Lower lobe of right lung (tissue), 2 donors: Measurements from ENCODE around the gene DPF3. TPM values are rescaled to one million over a fixed set of nuclear protein-coding genes. Genes with fewer than 3 reads are reported as not detected.

Source experiments
- ATAC-seq, 2 donors: fragments of 200-7000 bp; cut with Tn5 transposase; one replicate each; pipeline ENCODE4 v1.9.1; 2020 to 2022; ENCODE audit warnings: mild to moderate bottlenecking in 2 of 2, moderate library complexity in 2 of 2
- DNase-seq: peaks from one replicate; pipeline ENCODE4 v3.0.0-alpha.2; 2020
- H3K27ac ChIP-seq: fragments of 200-600 bp; one replicate; pipeline ENCODE4 v1.8.0; 2022
- H3K27me3 ChIP-seq: fragments of 200-600 bp; one replicate; pipeline ENCODE4 v1.8.0; 2022; ENCODE audit warnings: low read depth
- H3K36me3 ChIP-seq: fragments of 200-600 bp; one replicate; pipeline ENCODE4 v1.8.0; 2022; ENCODE audit warnings: mild to moderate bottlenecking
- H3K4me1 ChIP-seq: fragments of 200-600 bp; one replicate; pipeline ENCODE4 v1.8.0; 2022
- H3K4me3 ChIP-seq: fragments of 200-600 bp; one replicate; pipeline ENCODE4 v1.8.0; 2022; ENCODE audit warnings: mild to moderate bottlenecking
- H3K9me3 ChIP-seq: fragments of 200-600 bp; one replicate; pipeline ENCODE4 v1.8.0; 2022
- intact Hi-C: fragments of 100-400 bp; cut with DNase I; formaldehyde crosslinking; loops from one replicate; pipeline ENCODE4 v1.11.0; 2022
- total RNA-seq: library from RNA; stranded (reverse); fragmentation: NEBNext Ultra II Directional; extraction: Animal tissue kit (Norgen Biotek cat#: 25700); gene quantifications from one replicate; pipeline ENCODE4 v1.2.1, GENCODE V29; 2021
- TF ChIP-seq, protein P1 (sequence below): fragments of 200-600 bp; IDR thresholded peaks from one replicate; pipeline ENCODE4 v1.8.0; 2022; ENCODE audit warnings: antibody characterized with exemption, mild to moderate bottlenecking
- donor health status: DM: no; HTN: yes; CAD: no; lungs with severe emphysema.

Gene DPF3
- total RNA-seq, 1 donor from 2014 or later, result 0.59 TPM

GRCh38 chr14:72904840-72905561, 11.1 kb upstream of the DPF3 start:
- TF ChIP-seq, protein P1, sequence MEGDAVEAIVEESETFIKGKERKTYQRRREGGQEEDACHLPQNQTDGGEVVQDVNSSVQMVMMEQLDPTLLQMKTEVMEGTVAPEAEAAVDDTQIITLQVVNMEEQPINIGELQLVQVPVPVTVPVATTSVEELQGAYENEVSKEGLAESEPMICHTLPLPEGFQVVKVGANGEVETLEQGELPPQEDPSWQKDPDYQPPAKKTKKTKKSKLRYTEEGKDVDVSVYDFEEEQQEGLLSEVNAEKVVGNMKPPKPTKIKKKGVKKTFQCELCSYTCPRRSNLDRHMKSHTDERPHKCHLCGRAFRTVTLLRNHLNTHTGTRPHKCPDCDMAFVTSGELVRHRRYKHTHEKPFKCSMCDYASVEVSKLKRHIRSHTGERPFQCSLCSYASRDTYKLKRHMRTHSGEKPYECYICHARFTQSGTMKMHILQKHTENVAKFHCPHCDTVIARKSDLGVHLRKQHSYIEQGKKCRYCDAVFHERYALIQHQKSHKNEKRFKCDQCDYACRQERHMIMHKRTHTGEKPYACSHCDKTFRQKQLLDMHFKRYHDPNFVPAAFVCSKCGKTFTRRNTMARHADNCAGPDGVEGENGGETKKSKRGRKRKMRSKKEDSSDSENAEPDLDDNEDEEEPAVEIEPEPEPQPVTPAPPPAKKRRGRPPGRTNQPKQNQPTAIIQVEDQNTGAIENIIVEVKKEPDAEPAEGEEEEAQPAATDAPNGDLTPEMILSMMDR, result peak; percentile 93
- Histone ChIP-seq H3K27me3 (peaks cover 7% of the 10 kb centered on the region), H3K36me3 (no peaks in the 10 kb centered on the region), H3K9me3 (no peaks in the 10 kb centered on the region), H3K4me1 (no peaks in the 10 kb centered on the region), H3K27ac (no peak overlapping the region), H3K4me3 (no peak overlapping the region)
- peak; percentile 52 for DNase-seq
- peak; percentile 80 to 85 for ATAC-seq
- intact Hi-C loops, result loop anchor here (5.0 kb wide), 1 partner anchor 388 kb away; no protein-coding TSS in a partner anchor

DNA sequence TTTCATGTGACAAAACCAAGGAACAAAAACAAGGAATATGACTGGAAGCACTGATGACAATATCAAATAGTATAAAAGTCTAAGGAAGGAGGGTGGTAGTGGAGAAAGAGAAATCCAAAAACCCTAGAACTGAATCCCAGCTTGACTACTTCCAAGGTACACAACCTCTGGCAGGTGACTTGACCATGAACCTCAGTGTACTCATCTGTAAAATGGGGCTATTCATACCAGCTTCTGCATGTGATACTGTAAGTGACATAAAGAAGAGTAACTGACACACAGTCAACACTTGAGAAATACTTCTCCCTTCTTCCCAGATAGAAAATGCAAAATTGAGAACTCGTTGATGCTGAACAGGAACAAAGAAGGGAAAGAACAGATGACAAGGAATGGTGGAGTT, 10.3 kb upstream of the DPF3 start:
- TF ChIP-seq, protein P1, result no peak
- Histone ChIP-seq H3K36me3 (no peaks in the 10 kb centered on the region), H3K27me3 (peaks cover 7% of the 10 kb centered on the region), H3K9me3 (no peaks in the 10 kb centered on the region), H3K27ac (no peak overlapping the region), H3K4me1 (no peaks in the 10 kb centered on the region), H3K4me3 (no peak overlapping the region)
- DNase-seq, result no peak
- intact Hi-C loops, result no loop called here
- ATAC-seq, result no peak

GRCh38 chr14:72903716-72904115, 9.8 kb upstream of the DPF3 start:
- no peak for DNase-seq
- Histone ChIP-seq H3K4me3 (no peak overlapping the region), H3K9me3 (no peaks in the 10 kb centered on the region), H3K4me1 (no peaks in the 10 kb centered on the region), H3K27ac (no peak overlapping the region), H3K27me3 (peaks cover 7% of the 10 kb centered on the region), H3K36me3 (no peaks in the 10 kb centered on the region)
- intact Hi-C loops, result no loop called here
- no peak for ATAC-seq
- TF ChIP-seq, protein P1, result no peak

DNA sequence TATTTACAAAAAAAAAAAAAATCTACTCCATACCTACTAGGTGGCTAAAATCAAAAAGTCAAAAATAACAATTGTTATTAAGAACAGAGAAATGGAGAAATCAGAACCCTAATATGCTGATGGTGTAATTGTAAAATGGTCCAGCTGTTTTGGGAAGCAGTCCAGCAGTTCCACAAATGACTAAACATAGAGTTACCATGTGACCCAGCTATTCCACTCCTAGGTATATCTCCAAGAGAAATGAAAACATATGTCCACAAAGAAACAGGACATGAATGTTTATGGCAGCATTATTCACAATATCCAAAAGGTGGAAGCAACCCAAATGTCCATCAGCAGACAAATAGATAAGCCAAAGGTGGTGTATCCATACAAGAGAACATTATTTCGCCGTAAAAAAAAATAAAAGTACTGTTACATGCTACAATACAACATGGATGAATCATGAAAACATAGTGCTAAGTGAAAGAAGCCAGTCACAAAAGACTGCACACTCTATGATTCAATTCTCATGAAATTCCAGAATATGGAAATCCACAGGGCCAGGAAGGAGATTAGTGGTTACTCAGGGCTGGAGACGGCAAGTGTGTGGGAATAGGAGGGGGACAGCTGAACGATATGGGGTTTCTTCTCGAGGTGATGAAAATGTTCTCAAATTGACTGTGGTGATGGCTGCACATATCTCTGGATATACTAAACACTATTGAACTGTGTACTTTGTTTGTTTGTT, 9.1 kb upstream of the DPF3 start:
- intact Hi-C loops, result no loop called here
- no peak for DNase-seq

DNA sequence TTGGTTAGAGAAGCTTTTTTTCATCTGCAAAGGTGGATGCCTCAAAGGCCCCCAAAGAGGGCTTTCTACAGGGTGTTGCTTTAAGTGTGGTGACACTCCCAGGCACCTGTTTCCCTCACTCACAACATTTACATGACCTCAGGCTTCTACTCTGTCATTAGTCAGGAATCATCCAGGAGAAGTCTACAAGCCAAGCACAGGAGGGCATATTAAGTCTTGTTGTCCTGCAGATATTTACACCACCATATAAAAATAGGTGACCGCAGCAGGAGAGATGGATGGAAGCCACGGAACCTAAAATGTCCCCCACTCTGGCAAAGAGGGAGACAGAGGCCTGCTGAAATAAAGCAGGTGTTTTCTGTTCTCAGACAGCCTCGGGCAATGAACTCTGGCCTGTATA, 7.5 kb upstream of the DPF3 start:
- TF ChIP-seq, protein P1, result no peak
- ATAC-seq, result no peak
- H3K4me3 ChIP-seq, result no peak overlapping the region
- H3K27me3 ChIP-seq, result peaks cover 22% of the 10 kb centered on the region
- H3K9me3 ChIP-seq, result no peaks in the 10 kb centered on the region
- DNase-seq, result no peak
- no peaks in the 10 kb centered on the region for H3K36me3 ChIP-seq
- no peaks in the 10 kb centered on the region for H3K4me1 ChIP-seq
- intact Hi-C loops, result no loop called here
- H3K27ac ChIP-seq, result no peak overlapping the region

More for the DNA sequence above, 9.1 kb upstream of the DPF3 start:
- H3K36me3 ChIP-seq, result no peaks in the 10 kb centered on the region
- no peak overlapping the region for H3K27ac ChIP-seq
- H3K4me1 ChIP-seq, result no peaks in the 10 kb centered on the region
- H3K27me3 ChIP-seq, result peaks cover 14% of the 10 kb centered on the region
- H3K4me3 ChIP-seq, result no peak overlapping the region
- ATAC-seq, result no peak
- H3K9me3 ChIP-seq, result no peaks in the 10 kb centered on the region
- TF ChIP-seq, protein P1, result no peak
